Medulla oblongata (tissue), 1 donor: ENCODE data around the gene SPN.
"Not testable (repeated sequence)": the region's sequence is repeated elsewhere in the genome, so short reads cannot be mapped to it uniquely, and the experiment has no call there.

Experiments used
- DNase-seq: peaks from one replicate; pipeline ENCODE4 v3.0.0-alpha.2; 2015; ENCODE audit errors: extremely low spot score

The SPN gene

GRCh38 chr16:29676989-29677785 lies 14.1 kb downstream of the SPN start:
- no peak for DNase-seq

- peak; percentile 60 for DNase-seq
These were observed 15.7 kb downstream of the SPN start, which contains the start of gene QPRT for GRCh38 chr16:29678691-29679267. Gene QPRT (plus strand): TSS chr16:29679180. CDS start chr16:29679198, 18 bp downstream.

- DNase-seq: no peak
These were observed 17.1 kb downstream of the SPN start for GRCh38 chr16:29680180-29680598.

- DNase-seq: peak; percentile 53
These were observed 20.6 kb downstream of the SPN start for GRCh38 chr16:29683543-29684090.

- no peak for DNase-seq
These were observed 21.6 kb downstream of the SPN start for GRCh38 chr16:29684679-29685078.

- no peak for DNase-seq
These were observed 23.8 kb downstream of the SPN start for GRCh38 chr16:29686740-29687332.

GRCh38 chr16:29687755-29688154 lies 24.7 kb downstream of the SPN start:
- no peak for DNase-seq

GRCh38 chr16:29688172-29688571 lies 25.1 kb downstream of the SPN start:
- DNase-seq: no peak

GRCh38 chr16:29689490-29690351 lies 26.7 kb downstream of the SPN start:
- not testable (repeated sequence) for DNase-seq

- not testable (repeated sequence) for DNase-seq
These were observed 29.6 kb downstream of the SPN start for GRCh38 chr16:29692606-29693005.

GRCh38 chr16:29694384-29695195 lies 31.5 kb downstream of the SPN start:
- DNase-seq: no peak

GRCh38 chr16:29695675-29696074 lies 32.6 kb downstream of the SPN start:
- DNase-seq: not testable (repeated sequence)

- no peak for DNase-seq
These were observed 33.9 kb downstream of the SPN start for GRCh38 chr16:29696881-29697331.

- DNase-seq: no peak
These were observed 34.3 kb downstream of the SPN start for GRCh38 chr16:29697391-29697790.

- no peak for DNase-seq
These were observed 35.0 kb downstream of the SPN start for GRCh38 chr16:29698042-29698441.

GRCh38 chr16:29698484-29699323 lies 35.7 kb downstream of the SPN start:
- no peak for DNase-seq

- DNase-seq: no peak
These were observed 36.5 kb downstream of the SPN start for GRCh38 chr16:29699324-29700219.

GRCh38 chr16:29700253-29700987 lies 37.4 kb downstream of the SPN start:
- peak; percentile 58 for DNase-seq
